ENCODE results near the gene MCCD1. TPM values are rescaled to one million over a fixed set of nuclear protein-coding genes. Genes with fewer than 3 reads are reported as not detected.

MCCD1 gene
- total RNA-seq, 3 donors from 2014 or later: not detected

GRCh38 chr6:31567531-31568370, 39.0 kb downstream of the MCCD1 start:
- no peaks in the 10 kb centered on the region for H3K4me1 ChIP-seq
- H3K27ac ChIP-seq: no peak overlapping the region
- no peak for TF ChIP-seq POLR2AphosphoS5 (IDR thresholded peaks at IDR 0.05)
- TF ChIP-seq POLR2A (IDR thresholded peaks at IDR 0.05): no peak
- no peak for TF ChIP-seq CTCF (IDR thresholded peaks at IDR 0.05)
- intact Hi-C loops (cut with DNase I; ENCODE audit: low total_unique reads): no loop called here
- peaks cover 0 to 4% of the 10 kb centered on the region in 2 donors for H3K27me3 ChIP-seq
- H3K4me3 ChIP-seq: no peak overlapping the region
- H3K36me3 ChIP-seq: no peaks in the 10 kb centered on the region
- no peaks in the 10 kb centered on the region for H3K9me3 ChIP-seq
- no peak for DNase-seq (ENCODE audit: low spot score in 2 of 2)

- H3K4me3 ChIP-seq: no peak overlapping the region
- H3K4me1 ChIP-seq: no peaks in the 10 kb centered on the region
- TF ChIP-seq POLR2A (IDR thresholded peaks at IDR 0.05) (no peak), CTCF (IDR thresholded peaks at IDR 0.05) (no peak), POLR2AphosphoS5 (IDR thresholded peaks at IDR 0.05) (no peak)
- intact Hi-C loops (cut with DNase I; ENCODE audit: low total_unique reads): no loop called here
- no peaks in the 10 kb centered on the region for H3K9me3 ChIP-seq
- no peaks in the 10 kb centered on the region for H3K36me3 ChIP-seq
- peaks cover 0 to 4% of the 10 kb centered on the region in 2 donors for H3K27me3 ChIP-seq
- DNase-seq (ENCODE audit: low spot score in 2 of 2): no peak
- no peak overlapping the region for H3K27ac ChIP-seq
Measured at GRCh38 chr6:31568537-31568961, 39.8 kb downstream of the MCCD1 start.

- Histone ChIP-seq H3K4me3 (no peak overlapping the region), H3K36me3 (no peaks in the 10 kb centered on the region), H3K9me3 (no peaks in the 10 kb centered on the region), H3K27ac (no peak overlapping the region), H3K27me3 (peaks cover 0 to 4% of the 10 kb centered on the region in 2 donors), H3K4me1 (no peaks in the 10 kb centered on the region)
- TF ChIP-seq POLR2AphosphoS5 (IDR thresholded peaks at IDR 0.05): no peak
- TF ChIP-seq POLR2A (IDR thresholded peaks at IDR 0.05): no peak
- TF ChIP-seq CTCF (IDR thresholded peaks at IDR 0.05): no peak
- intact Hi-C loops (cut with DNase I; ENCODE audit: low total_unique reads): no loop called here
- DNase-seq (ENCODE audit: low spot score in 2 of 2): no peak
Measured at GRCh38 chr6:31569861-31570536, 41.2 kb downstream of the MCCD1 start.

- Histone ChIP-seq H3K4me3 (peak within 1 kb of the TSS in 1 of 3 donors; percentile 1), H3K27me3 (peaks cover 0 to 4% of the 10 kb centered on the region in 2 donors), H3K27ac (no peak within 1 kb of the TSS), H3K4me1 (no peaks in the 10 kb centered on the region), H3K9me3 (no peaks in the 10 kb centered on the region), H3K36me3 (no peaks in the 10 kb centered on the region)
- intact Hi-C loops (cut with DNase I; ENCODE audit: low total_unique reads): no loop called here
- DNase-seq (ENCODE audit: low spot score in 2 of 2): no peak
- TF ChIP-seq POLR2A (IDR thresholded peaks at IDR 0.05) (no peak), CTCF (IDR thresholded peaks at IDR 0.05) (no peak), POLR2AphosphoS5 (IDR thresholded peaks at IDR 0.05) (no peak)
Measured at GRCh38 chr6:31572041-31572911, 43.5 kb downstream of the MCCD1 start, which contains the start of gene LTA. TSS of gene LTA (plus strand) at chr6:31572289. CDS start at chr6:31572743, 454 bp downstream.
